Stimulated activated CD8-positive, alpha-beta memory T cell treated with anti-CD3 and anti-CD28 coated beads, Interleukin-4, amount 100 ng/mL, for 4 hours (primary cell): Measurements from ENCODE around the gene PRKD3.
A peak's percentile ranks its signal among the peaks of the same experiment; 100 is the strongest.

Experiments used
- DNase-seq, 2 donors: peaks; one replicate each; pipeline ENCODE4 v3.0.0-alpha.2; 2020; ENCODE audit warnings: low read depth in 2 of 2, low spot score in 1 of 2

PRKD3 gene

DNA sequence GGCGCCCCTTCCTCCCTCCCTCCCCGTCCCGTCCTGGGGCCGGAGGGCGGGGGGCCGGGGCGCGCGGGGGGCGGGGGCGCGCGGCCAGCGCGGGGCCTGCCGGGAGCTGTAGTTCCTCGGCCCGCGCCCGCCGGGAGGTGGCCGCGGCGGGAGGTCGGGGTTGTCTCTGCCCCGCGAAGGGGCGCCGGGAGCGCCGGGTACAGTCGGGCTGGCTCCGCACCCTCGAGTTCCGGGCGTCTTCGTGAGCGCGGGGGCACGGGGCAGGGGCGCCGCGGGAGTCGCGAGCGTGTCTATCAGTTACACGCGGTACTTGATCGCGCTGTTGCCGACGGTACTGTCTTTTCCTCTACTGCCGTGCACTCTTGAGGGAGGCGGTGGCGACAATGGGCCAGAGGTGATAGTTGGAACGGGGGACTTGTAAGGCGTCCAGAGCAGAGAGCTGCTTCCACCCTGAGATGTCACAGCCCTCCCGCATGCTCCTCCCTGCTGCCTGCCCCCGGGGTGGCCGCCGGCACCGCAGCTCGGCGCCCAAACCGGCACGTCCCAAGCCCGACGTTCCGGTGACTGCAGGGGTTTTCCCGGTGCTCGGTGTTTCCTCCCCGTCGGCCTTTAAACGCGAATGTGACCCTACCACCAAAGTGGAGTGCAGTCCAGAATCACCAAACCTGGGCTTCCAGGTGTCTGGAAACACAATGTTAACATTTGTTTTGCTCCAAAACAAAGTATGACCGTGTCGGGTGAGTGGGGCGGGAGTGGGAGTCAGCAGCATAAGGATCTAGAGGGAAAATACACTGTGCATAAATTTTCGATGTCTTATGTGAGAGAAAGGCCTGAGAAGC lies at the start of gene PRKD3:
Gene PRKD3, minus strand, starts transcription at position 48 of the 839 bp plus-strand sequence. CDS start 8,309 bp downstream, outside the sequence.
- DNase-seq, result peak; percentile 10 to 21

DNA sequence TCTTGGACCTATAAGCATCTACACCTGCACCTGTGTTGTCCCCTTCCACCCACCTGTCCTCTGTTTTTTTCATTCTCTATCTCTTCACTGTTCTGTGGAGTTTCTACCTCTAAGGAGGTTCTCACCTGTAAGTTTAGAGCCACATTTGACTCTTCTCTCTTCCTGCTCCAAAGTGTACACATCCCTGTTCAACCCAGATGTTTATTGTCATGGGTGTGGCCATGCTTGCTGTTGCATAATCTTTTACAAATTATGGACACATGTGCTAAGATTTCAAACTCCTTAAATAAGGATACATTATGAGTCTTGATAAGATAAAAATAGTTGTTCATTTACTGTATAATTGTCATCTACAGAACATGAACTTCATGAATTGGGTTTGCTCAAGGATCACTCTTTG lies 47.4 kb upstream of the PRKD3 start:
- DNase-seq, result no peak

DNA sequence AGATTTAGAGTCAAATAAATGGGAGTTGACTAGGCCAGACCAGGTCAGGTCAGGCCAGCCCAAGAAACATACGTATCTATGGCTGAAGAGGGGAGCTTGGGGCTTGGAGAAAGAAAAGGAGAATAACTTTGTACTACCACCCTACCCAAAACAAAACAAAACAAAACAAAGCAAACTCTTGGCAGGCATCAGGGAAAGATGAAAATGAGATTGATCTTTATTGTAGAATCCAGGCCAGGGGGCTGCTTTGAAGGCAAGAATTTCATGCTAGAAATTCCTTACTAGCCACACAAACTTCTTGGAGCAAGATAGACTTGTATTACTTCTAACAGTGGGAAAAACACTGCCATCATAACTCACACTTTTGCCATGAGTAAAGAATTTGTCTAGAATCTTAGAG lies 46.0 kb upstream of the PRKD3 start:
- DNase-seq, result no peak

DNA sequence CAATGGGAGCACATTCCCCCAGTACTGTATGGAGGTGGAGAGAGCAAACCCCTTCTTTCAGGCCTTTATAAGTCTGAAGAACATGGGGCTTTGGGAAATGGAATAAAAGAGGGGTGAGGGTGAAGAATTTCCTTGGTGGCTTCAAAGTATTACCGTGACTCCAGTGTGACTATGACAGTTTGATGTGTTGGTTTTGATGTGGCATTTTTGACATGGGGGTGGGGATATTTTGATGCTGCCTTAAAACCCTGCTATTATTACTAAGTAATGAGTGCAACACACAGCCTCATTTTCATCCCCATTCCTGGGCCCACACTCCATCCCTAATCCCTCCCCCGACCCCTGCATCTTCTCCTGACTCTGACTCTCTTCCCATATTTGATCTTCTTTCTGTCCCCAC lies 43.4 kb upstream of the PRKD3 start:
- DNase-seq, result no peak

DNA sequence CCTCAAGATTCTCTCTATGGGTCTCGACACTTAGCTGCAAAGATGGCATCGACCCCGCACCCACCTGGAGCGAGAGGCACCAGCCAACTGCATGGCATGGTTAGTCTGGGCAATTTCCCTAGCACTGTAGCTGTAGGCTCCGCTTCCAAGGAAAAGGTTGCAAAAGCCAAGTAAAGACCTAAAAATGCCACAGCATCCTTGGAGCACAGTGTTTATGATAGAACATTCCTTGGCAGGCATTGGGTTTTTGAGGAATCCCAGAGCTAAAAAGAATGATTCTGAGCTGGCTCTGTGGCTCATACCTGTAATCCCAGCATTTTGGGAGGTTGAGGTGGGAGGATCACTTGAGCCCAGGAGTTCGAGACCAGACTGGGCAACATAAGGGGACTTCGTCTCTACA lies 42.7 kb upstream of the PRKD3 start:
- DNase-seq, result no peak

DNA sequence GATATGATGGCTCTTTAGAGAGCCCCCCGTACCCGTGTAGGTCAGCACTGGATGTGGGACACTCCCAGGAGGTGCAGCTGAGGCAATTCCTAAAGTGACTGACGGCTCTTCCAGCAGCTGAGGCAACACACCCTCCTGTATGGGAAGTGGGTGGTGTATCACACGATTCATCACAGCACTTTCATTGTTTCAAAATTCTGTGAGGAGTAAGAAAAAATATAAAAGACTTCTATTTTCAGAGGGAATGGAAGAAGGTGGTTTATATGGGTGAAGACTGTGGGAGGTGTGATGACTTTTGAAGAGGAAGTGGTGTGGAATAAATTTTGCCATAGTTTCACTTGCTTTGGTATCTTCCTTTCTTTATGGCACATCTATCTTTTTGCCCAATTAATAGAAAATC lies 42.1 kb upstream of the PRKD3 start:
- no peak for DNase-seq

DNA sequence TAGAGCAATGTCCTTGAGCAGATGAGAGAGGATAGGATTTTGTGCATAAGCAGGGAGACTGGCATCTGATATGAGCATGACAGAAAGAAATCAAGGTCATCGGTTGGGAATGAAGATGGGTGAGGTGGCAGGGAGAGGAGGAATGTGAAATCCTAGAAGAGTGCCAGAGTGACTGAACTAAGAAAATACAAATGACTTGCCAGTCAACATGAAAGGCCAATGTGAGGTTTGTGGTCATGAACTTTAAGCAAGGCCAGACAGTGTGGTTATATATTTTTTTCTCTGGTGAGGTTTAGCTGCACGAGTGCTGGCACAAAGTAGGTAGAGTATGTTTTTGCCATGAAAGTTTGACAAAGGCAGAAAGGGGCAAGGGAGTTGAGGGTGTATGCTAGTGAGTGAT lies 41.0 kb upstream of the PRKD3 start:
- no peak for DNase-seq

DNA sequence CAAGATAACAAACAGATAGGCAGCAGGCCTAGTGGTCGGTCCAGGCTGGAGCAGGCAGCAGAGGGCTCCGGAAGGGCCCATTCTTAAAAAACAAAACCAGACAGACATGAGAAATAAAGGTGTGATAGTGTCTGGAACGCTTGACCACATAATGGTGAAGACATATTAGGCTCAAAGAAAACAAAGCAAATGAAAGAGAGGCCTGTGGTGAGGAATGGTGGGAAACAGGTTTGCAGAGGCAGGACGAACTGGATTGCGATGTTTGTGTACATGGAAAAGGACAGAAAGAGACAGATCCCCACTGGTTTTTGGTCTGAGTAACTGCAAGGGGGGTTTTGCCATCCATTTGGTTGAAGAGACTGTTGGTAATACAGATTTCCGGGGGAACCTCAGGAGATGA lies 39.7 kb upstream of the PRKD3 start:
- no peak for DNase-seq

DNA sequence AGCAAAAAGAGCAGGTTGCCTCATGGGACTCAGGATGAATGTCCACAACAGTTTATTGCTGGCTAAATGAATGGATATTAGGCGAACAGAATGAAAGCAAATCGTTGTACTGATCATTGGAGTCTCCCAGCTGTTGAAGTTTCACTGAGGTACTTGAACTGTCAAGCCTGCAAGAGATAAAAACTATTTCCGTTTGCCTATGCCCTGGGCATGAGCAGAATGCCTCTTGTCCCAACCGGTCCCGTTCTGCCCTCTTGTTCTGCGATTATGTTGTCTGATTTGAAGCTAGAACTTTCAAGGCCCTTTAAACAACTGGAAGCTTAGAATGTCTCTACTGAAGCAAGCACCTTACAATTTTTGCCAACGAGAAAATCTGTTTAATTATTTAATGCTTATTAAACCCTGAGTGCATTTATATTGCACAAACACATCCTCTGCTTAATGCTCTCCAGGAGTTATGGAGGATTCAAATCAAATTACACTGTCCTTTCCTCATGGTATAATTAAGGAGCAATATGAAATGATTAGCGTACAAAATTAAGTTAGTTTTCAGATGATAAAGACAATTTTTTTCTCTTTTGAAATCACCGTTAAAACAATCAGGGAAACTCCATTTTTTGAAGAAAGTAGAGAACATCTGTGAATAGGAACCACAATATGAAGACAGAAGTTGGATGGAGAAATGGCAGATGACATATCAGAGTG lies 37.5 kb upstream of the PRKD3 start:
- DNase-seq, result no peak

DNA sequence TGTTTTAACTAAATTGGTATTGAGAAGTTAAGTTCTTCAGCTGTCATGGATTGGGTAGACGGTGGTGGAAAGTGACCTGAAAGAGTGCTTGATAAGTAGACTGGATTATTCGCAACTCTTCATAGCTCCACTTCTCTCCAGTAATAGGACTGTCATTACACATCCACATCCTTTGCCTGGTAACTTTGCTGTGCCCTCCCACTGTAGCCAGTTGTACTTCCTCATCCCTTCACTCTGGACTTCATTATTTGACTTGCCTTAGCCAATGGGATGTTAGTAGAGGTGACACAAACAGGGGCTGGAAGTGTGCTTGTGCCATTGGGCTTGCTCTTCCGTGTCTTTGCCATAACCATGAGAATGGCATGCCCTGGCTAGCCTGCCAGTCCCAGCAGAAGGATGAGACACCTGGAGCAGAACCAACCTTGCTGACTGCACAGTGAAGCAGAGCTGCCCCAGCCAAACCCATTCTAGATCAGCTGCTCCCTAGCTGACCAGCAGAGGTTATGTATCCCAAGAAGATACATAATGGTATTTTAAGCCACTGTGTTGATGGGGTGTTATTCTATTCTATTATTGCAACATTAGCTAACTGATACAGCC lies 36.7 kb upstream of the PRKD3 start:
- no peak for DNase-seq

DNA sequence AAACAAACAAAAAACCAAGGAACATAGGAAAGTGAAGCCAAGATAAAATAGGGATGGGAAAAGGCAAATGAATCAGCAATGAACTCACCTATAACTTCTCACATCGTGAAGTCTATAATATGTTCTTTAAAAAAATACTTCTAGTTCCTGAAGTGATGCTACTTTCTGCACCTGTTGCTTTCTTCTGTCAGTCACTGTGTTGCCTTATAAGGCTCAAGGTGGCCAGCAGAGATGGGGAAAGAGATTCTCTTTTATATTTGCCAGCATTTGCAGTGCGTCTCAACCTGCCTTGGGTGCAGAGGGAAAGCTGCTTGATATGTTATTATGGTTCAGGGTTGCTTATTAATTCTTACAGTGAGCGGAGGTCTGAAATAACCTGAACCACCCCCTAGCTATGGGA lies 33.8 kb upstream of the PRKD3 start:
- no peak for DNase-seq

DNA sequence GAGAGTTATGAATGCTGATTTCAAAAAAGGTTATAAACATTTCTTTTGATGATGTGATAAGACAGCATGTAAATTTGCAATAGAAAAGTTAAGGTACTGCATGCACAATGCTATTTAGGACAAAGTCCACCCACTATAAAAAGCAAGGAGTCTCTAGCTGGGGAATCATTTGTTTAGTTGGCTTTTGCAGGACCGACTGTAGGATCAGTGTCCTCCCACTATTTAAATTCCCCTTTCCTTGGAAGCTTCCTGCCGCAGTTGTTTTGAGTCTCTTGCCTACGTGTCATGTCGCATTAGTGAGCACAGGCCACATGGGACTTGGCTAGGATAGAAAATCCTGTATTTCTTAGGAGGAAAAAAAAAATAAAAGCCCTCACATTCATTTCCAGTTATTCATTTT lies 32.9 kb upstream of the PRKD3 start:
- DNase-seq, result no peak

DNA sequence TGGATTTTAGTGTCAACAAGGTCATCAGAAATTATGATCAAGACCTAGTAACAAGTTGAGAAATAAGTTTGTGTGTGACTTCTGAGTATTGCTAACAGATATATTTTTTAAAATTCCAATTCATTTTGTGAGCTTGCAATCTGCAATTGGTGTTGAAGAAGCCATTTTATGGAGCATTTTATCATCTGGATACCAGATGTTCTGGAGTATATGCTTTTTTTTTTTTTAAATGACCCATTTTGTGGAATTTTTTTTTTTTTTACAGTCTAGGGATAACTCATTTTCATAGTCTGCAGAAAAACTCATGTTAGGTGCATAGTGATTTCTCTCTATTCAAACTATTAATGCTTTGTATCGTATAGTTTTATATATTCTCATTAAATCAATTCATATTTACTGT lies 32.4 kb upstream of the PRKD3 start:
- no peak for DNase-seq

DNA sequence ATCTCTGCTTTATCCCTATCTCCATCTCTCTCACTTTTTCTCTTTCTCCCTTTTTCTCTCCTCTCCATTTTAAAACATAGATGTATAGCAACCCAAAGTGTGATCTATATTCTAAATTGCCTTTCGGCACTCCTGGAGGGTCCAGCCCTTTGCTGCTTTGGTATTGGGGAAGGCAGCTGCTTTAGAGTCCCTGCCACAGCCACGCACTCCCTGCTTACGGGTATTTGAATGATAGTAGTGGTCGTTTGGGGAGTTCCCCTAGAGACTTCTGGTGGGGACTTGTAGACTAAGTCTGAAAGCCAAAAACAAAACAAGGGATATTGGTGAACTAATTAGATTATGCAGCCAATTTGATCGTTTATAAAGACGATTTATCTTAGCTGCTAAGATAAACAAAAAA lies 31.7 kb upstream of the PRKD3 start:
- no peak for DNase-seq

DNA sequence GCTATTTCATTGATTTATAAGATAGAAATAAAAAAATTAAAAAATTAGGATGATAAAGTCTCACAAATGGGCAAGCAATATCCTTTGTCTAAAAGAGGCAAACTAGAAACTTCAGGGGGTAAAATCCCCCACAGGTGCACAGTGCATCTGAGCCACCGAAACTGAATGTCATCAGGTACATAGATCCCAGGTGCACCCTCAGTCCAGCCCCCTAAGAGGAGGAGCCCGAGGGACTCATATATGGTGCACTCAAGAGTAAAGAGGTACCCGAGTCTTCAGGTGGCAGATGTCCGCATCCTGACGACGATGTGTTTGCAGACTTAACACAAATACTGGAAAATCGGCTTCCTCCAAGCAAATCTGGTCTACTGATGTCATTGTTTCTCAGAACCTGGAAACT lies 31.1 kb upstream of the PRKD3 start:
- DNase-seq, result no peak

DNA sequence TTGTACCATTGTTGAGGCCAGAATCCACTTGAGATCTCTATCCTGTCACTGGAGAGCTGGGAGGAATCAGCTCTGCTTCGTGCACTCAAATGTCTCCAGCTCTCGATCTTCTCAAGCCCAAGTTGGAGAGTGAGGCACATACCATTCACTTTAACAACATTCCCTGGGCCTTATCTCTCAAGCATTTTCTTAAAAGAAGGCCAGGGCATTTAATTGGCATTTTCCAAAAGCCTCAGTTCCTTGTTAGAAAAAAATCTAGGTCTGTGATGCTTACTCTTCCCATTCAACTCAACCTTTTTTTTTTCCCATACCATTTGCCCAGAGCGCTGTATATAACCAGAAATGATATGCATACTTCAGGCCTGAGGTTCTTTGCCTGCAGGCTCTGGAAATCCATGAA lies 29.9 kb upstream of the PRKD3 start:
- no peak for DNase-seq

DNA sequence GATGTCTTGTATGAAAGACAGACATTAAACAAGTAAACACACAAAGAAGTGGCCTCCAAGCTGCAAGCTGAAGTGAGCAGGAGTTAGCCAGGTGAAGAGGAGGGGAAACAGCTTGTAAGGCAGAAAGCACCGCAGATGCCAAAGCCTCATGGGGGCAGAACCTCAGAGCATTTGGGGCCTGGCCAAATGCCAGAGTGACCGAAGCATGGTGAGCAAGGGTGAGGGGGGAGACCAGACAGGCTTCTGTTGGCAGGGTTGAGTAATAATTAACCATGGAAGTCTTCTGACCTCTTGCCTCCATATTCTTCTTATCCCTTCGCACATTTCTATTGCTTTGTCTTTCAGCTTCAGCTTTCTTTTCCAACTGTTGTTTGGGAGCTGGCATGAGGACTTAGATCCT lies 25.4 kb upstream of the PRKD3 start:
- no peak for DNase-seq

DNA sequence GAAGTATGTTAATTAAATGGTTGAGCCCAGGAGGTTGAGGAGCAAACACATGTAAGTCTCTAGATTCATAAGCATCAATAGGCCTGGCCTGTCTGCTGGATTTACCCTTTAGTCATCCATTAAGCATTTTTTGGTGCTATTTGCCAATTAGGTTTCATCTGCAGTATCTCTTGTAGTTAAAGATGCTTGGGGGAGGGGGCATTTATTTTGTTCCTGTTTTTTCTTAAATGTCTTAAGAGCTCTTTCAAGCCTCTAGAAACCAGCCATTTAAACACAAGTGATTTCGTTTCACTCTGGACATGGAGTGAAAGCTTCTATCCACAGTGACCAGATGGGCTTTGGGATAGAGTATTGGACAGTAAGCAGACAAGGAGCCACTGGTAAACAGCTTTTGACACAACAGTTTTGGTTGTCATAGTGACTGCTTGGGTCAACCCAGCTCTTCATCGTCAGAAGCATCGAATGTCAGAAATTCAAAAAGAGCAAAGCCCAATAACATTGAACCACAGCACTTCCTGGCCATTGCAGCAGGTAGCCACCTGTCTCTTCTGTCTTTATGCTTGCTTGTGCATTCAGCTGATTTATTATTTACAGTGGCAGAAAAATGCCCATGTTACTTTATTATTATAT lies 24.7 kb upstream of the PRKD3 start:
- no peak for DNase-seq

DNA sequence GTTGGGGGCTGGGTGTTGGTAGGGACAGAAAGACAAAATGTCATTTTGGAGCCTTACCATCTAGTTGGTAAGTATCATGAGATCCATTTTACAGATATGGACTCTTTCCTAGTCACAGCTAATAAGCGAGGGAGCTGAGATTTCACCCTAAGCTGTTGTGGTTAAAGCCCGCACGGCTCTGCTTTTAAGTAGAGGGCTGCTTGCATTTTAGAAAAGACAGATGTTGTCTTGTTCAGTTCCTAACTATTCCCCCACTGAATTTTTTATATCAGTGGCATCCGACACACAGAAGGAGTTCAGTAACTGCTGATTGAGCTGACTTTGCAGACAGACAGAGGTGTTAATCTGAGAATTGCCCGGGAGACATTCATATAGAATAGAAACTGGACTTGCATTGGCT lies 23.5 kb upstream of the PRKD3 start:
- no peak for DNase-seq

DNA sequence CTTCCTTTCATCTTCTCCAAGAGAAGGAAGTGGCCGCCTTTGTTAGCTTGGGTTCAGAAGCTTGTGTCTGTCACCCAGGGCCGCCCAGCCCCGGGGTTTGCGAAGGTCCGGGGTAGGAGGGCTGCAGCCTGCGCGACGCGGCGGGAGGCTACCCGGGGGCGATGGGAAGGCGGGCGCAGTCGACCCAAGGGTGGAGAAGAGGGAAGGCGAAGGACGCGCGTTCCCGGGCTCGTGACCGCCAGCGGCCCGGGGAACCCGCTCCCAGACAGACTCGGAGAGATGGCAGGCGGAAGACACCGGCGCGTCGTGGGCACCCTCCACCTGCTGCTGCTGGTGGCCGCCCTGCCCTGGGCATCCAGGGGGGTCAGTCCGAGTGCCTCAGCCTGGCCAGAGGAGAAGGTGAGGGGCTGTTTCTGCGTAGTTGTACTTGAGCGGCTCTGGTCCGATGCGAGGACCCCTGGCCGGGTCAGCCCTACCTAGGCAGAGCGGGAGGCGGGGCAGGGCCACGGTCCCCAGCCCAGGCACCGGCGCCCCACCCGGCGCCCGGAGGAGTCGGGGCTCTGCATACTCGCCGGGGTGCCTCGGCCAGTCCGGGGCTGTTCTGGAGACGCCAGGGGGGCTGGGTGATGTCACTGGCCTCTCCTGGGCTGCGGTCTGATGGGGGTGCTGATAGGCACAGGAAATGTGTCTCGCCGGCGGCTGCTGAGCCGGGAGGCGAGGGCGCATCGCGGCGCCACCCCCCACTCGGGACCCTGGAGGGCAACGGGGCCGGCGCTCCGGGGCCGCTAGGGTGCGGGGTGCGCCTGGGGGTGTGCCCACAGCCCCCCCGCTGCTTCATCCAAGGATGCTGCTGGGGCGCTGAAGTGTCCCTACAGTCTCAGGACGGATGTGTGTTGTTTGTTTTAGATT lies 20.1 kb upstream of the PRKD3 start, which contains the start of gene QPCT:
Gene QPCT, plus strand, starts transcription at position 178 of the 909 bp plus-strand sequence. Its CDS starts 102 bp downstream, at position 280.
- peak in 1 of 2 donors; percentile 70 for DNase-seq
